ENCODE measurements around the gene ACACA.

ACACA gene

DNA sequence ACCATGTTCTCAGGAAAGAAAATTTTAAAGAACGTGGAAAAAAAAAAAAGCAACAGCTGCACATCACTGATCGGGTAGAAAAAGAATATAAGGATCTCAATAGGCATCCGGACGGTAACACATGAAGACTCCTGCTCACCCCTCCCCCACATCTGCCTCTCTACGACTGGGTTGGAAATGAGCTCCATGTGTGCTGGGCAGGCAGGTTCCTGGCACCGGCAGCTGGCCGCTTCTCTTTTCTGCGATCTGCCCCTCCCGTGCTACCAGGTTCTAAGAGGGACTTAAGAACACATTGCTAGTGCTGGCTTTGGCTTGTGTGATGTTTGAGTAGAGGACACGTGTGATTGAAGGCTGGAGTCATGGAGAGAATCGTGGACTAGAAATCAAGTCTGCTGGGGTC lies 342.4 kb downstream of the ACACA start:
- DNase-seq, result no peak

DNA sequence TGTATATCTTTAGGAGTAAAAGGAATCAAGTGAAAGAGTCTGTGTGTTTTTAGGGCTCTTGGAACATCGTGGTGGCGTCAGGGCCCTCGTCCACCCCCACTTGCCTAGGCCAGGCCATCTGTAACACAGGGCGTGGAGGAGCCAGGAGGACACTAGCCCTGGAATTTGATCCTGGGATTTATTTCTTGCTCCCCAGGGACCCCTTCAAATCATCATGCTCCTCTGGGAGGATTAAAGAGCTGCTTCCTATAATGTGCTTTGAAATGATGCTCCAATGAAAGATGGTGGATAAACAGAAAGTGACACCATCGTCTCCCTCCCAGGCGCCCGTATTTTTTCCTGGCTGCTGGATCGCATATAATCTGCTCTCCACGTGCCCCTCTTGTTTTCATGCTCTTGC lies 344.6 kb downstream of the ACACA start:
- DNase-seq, result no peak

DNA sequence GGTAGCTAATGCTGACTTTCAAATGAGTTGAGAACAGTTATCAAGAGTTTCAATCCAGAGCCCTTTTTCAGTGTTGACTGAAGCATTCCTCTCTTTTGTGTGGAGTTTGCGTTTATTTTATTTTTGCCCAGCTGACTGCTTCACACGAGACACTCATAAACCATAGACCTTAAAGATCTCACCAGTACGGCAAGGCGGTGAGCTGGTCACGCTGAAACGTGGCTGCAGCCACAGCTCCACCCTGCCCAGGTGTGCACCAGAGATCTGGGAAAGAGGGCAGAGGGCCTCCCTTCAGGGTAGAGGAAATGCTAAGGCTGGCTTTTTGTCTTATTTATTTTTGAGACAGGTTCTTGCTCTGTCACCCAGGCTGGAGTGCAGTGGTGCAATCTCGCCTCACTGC lies 345.7 kb downstream of the ACACA start:
- no peak for DNase-seq

DNA sequence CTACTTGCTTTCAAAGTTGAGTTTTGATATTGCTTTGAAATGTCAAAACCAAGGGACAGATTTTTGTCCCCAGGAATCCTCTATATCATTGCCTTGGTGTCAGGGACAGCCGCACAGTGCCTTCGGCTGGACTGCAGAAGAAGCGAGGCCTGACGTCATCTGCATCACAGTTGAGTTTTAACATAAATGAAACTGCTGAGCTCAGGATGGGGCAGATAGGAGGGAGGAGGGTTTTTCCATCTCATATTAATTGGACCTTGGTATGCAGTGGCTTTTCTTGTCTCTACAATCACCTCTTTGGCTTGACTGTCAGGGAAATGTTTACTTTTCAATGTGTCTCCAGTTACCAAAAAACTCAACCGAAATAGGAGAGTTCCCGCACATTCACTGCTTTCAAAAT lies 346.5 kb downstream of the ACACA start:
- DNase-seq, result no peak

DNA sequence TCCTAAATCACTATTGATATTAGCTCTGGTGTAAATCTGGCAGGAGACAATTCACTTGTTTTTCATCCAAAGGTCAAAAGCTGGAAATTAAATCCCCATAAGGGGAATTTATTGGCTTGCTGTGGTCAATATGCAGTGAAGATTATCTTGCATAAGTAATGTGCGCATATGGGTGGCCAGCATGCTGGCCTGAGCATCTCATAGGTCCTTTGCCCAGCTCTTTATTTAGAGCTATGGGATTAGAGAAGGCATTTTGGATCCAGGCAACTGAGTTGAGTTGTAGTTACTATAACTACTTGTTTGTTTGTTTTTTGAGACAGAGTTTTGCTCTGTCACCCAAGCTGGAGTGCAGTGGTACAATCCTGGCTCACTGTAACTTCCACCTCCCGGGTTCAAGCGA lies 347.1 kb downstream of the ACACA start:
- no peak for DNase-seq

DNA sequence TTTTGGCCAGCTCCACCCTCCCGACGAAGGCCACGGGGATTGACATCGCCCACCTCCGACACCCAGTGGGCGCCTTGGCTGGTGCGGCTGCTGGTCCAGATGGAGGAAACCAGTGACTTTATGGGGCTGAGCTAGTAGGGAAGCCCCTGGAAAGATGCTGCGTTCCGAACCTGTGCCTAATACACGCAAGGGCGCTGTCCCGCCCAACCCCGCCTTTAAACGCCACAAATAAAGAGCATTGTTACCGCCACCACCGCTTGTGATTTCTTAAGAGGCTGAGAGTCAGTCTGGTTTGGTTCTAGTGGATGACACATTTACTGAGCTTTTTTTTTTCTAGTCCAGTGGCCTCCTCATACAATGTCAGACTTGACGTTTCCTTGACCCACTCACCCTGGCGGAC lies 350.0 kb downstream of the ACACA start:
- DNase-seq, result no peak

DNA sequence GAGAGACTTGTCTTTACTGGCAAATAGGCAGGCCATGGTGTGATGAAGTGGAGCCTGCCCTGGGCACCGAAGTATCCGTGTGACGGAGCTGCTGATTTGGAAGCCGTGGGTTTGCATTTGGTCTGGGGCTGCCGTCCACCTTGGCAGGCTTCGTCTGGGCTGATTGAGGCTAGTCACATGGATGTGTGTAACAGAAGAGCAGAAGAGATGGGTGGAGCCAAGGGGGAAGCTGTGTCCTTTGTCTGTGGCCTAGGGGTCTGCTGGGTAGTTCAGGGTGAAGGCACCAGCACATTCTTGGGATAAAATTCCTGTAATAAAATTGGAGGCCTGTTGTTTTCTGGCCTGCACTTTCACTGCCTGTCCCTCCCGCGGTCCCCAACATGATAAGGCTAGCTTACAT lies 351.7 kb downstream of the ACACA start:
- no peak for DNase-seq

DNA sequence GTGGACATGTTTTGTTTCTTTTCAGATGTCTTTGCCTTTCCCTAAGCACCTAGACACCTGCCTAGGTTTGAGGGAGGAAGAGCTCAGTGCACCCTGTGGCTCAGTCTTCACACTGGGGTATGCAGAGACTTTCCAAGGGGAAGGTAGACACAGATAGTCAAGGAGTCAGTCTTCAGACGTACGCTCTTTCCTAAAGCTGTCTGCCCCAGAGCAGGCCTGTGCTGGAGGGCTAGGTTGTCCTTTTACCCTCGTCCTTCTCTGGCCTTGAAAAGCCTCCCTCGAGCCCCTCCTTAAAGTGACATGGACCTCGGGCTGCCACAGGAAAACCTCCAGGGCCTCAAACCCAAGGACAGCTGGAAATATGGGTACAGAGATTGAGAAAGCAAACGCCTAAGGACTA lies 354.2 kb downstream of the ACACA start:
- DNase-seq, result no peak

DNA sequence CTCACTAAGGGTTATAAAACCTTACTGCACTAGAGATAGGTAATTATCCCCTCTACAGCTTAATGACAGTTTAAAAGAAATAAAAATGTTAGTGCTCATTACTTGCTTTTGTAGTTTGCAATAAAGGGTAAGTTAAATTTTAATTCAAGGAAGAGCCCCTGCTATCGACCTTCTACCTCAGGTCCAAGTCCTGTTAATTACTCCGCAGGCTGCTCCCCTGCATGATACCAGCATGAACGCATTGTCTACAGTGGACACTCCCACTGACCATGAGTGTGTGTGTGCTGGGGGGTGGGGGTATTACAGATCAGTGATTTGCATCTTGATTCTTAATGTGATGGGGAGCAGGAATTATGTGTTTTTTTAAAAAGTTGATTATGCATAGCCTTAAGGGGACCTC lies 354.8 kb downstream of the ACACA start:
- DNase-seq, result no peak

DNA sequence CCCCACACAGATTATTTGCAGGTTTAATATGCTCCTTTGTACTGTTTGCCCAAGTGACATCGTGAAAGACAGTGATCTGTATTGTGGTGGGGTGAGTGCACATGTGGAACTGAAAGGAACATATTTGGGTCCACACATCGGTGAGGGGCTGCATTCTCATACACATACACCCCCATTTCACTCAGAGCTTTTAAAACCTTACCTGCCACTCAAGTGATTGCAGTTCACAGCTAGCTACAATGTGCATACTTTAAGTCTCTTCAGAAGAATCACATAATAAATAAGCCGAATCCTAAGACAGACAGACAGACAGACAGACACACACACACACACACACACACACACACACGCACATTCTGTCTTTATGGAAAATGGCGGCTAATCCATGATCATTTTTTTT lies 355.3 kb downstream of the ACACA start:
- DNase-seq, result no peak

DNA sequence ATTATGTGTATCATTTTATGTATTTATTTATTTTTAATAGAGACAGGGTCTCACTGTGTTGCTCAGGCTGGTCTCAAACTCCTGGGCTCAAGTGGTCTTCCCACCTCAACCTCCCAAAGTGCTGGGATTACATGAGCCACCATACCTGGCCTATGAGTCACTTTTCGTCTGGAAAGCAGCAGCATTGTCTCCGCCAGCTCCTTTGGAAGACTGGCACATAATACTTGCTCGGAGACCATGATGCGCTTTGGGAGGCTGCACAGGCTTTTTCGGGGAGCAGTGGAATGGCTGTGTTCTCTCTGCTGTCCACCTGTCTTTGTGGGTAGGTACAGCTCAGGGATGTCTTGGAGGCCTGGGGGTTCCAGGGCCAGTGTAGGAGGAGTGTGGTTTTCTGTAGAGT lies 355.7 kb downstream of the ACACA start:
- no peak for DNase-seq

DNA sequence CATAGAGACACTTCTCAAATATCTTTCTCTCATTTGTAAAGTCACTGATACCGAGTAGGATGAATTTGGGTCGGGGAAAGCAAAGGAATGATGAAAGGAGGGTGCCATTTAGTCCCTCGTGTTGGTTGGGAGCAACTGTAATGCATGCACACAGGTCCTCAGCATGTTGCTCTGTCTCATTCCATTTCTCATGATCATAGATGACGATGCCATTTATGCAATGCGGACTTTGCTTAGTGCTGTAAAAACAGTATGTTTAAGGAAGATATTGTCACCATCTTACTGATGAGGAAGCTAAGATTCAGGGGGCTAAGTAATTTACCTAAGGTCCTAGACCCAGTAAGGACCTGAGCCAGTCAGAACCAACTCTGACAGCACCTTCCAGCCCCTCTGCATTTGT lies 357.8 kb downstream of the ACACA start:
- no peak for DNase-seq

DNA sequence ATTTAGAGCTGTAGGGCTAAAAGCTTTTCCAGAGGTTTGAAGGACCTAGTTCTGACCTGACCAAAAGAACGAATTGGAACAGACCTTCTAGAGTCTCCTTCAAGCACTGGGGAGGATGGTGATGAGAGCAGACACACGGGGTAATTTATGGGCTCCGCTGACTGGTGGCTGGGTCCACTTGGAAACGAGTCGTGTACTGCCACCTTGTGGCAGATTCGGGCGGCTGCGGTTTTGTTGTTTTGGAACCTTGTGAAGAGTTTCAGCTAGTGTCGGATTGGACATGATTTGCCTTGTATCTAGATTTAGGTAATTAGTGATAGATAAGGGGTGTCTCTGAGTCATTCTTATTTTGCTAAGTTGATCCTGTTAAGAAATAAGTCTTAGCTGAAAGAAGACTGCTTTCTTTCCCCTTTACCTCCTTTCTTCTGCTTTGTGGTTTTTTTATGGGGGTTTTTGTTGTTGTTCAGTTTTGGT lies 359.0 kb downstream of the ACACA start:
- DNase-seq, result no peak

DNA sequence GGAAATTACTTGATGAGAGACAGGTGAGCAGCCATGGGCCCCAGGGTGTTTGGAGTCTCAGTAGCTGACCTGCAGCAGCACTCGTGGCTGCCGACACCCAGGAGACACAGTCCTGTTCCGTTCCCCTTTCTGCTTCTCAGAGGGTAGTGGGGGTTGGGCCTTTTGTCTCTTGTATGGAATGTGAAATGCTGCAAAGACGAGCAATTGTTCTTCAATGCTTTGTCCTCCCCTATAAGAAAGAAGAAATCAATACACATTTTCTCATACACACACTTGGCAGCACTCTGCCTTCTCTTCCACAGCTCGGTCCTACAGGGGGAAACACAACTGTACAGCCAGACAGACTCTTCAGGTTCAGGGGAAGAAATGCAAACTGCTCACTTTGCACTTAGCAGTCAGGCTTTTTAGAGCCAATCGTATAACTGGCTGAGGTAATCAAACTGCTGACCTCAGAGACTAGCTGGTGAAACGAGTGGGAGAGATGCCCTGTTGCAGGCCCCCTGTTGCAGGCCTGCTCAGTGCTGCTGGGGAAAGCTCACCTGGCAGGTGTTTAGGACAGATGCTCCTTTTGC lies 361.2 kb downstream of the ACACA start:
- DNase-seq, result no peak

DNA sequence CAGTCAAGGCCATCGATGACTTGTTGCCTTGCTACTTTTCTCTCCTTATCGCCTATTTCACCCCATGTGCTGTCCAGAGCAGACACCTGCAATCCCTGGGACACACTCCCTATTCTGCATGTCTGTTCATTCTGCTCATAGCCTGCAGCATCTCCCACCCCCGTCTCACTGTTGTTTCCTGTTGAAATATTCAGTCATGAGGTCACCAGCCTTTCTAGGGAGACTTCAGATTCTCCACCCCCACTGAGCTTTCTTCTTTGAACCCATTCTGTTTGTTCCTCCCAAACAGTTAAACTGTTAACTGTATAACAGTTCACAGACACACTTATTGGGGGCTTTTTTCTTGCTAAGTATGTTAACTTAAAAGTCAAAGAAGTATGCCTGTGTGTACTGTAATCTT lies 363.4 kb downstream of the ACACA start:
- no peak for DNase-seq

DNA sequence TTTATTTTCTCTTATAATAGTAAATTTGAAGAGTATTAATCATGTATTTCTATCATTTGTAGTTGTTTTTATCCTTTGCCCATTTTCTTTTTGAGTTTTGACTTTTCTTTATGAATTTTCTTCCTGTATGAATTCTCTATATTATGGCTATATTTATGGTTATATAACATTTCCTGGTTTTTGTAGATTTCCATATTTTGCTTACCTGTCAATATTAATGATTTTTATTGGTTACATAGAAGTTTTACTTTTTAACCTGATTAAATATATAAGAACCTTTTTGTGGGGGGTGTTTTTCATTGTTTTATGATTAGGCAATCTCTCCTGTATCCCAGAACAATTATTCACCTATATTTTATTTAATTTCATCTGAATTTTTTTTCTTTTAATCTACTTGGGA lies 364.7 kb downstream of the ACACA start:
- DNase-seq, result no peak

DNA sequence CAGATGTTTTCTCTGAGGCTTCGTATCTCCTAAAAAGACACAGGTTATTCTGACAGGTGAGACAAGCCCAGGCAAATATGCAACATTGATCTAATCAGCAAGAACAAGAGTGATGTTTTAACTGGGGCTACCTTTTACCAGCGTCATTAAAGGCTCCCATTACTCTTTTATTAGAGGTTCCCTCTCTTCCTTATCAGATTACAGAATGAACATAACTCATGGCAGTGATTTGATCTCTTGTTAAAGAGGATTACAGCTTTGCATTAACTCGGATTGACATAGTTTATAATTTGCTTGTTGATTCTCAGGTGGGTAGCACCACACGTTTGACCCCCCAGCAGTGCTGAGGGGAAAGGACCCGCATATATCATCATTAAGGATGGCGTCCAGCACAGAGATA lies 367.4 kb downstream of the ACACA start:
- DNase-seq, result no peak

DNA sequence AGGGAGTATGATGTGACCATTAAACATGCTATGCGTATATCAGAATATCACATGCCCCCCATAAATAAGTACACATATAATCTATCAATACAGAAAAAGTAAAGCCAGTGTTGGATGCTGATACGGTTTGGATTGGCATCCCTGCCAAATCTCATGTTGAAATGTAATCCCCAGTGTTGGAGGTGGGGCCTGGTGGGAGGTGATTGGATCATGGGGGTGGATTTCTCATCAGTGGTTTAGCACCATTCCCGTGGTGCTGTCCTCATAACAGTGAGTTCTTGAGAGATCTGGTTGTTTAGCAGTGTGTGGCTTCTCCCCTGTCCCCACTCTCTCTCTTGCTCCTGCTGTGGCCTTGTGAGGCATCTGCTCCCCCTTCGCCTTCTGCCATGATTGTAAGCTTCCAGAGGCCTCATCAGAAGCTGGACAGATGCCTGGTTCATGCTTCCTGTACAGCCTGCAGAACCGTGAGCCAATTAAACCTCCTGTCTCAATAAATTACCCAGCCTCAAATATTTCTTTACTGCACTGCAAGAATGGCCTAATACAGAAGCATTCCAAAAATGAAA lies 369.0 kb downstream of the ACACA start:
- DNase-seq, result no peak

All from activated gamma-delta T cell (primary cell).